Neural cell (in vitro differentiated cells): ENCODE measurements around the gene MCC. TPM values are rescaled to one million over a fixed set of nuclear protein-coding genes. Genes with fewer than 3 reads are reported as not detected.

Experiments
- H2AFZ ChIP-seq: fragments of 200-600, 300-800 bp; sonication (generic), shearing (Covaris generic); 2 replicates; pipeline ENCODE4 v1.6.0; 2014; ENCODE audit warnings: low read depth, mild to moderate bottlenecking, antibody characterized with exemption, low read length, moderate library complexity
- H3F3A ChIP-seq: fragments of 200-600 bp; shearing (Covaris generic); 2 replicates; pipeline ENCODE4 v1.6.1; 2016; ENCODE audit warnings: mild to moderate bottlenecking, moderate library complexity, mixed read lengths, antibody characterized with exemption, low read length; ENCODE audit not compliant: insufficient read depth, poor library complexity, severe bottlenecking
- H3K27ac ChIP-seq: fragments of 200-600, 300-800 bp; sonication (generic), shearing (Covaris generic); 2 replicates; pipeline ENCODE4 v1.5.1; 2014; ENCODE audit warnings: mild to moderate bottlenecking, low read length, moderate library complexity
- H3K27me3 ChIP-seq: fragments of 300-800, 200-600 bp; sonication (generic), shearing (Covaris generic); 2 replicates; pipeline ENCODE4 v1.6.0; 2014; ENCODE audit warnings: mild to moderate bottlenecking, low read depth, low read length, moderate library complexity; ENCODE audit not compliant: insufficient read depth
- H3K36me3 ChIP-seq: fragments of 300-800, 200-600 bp; sonication (generic), shearing (Covaris generic); 2 replicates; pipeline ENCODE4 v1.5.1; 2014; ENCODE audit warnings: mild to moderate bottlenecking, antibody characterized with exemption, low read length, moderate library complexity; ENCODE audit not compliant: insufficient read depth
- H3K4me2 ChIP-seq: fragments of 300-800, 200-600 bp; sonication (generic), shearing (Covaris generic); 2 replicates; pipeline ENCODE4 v1.6.0; 2014; ENCODE audit warnings: mild to moderate bottlenecking, low read length
- H3K4me3 ChIP-seq: fragments of 300-800, 200-600 bp; sonication (generic), shearing (Covaris generic); 2 replicates; pipeline ENCODE4 v1.5.1; 2014; ENCODE audit warnings: mild to moderate bottlenecking, low read length, moderate library complexity
- H3K79me2 ChIP-seq: fragments of 200-600 bp; shearing (Covaris generic); replicated peaks from 2 replicates; pipeline ENCODE4 v1.6.0; 2014; ENCODE audit warnings: mild to moderate bottlenecking, low read length, moderate library complexity; ENCODE audit not compliant: insufficient read depth
- H3K9ac ChIP-seq: fragments of 300-800, 200-600 bp; sonication (generic), shearing (Covaris generic); 2 replicates; pipeline ENCODE4 v1.6.1; 2016; ENCODE audit warnings: mild to moderate bottlenecking, low read length, mixed read lengths
- H3K9me2 ChIP-seq: fragments of 200-600 bp; shearing (Covaris generic); 2 replicates; pipeline ENCODE4 v1.6.1; 2016; ENCODE audit warnings: mild to moderate bottlenecking, low read length, mixed read lengths; ENCODE audit not compliant: insufficient read depth
- H3K9me3 ChIP-seq: fragments of 200-600, 300-800 bp; sonication (generic), shearing (Covaris generic); 2 replicates; pipeline ENCODE4 v1.6.1; 2016; ENCODE audit warnings: mild to moderate bottlenecking, mixed run types, low read length, moderate library complexity, mixed read lengths
- H4K20me1 ChIP-seq: fragments of 200-600 bp; shearing (Covaris generic); 2 replicates; pipeline ENCODE4 v1.6.1; 2016; ENCODE audit warnings: mild to moderate bottlenecking, mixed run types; ENCODE audit not compliant: insufficient read depth
- EP300 ChIP-seq: fragments of 450-650 bp; conservative IDR thresholded peaks from 2 replicates; pipeline ENCODE4 v1.6.1; 2014; ENCODE audit warnings: antibody characterized with exemption, mild to moderate bottlenecking, moderate library complexity; ENCODE audit not compliant: poor library complexity, severe bottlenecking
- EZH2 ChIP-seq: fragments of 200-600, 300-800 bp; shearing (Covaris generic), sonication (generic); IDR thresholded peaks from 2 replicates; pipeline ENCODE4 v1.6.1; 2014; ENCODE audit warnings: antibody characterized with exemption, low read length, borderline replicate concordance, mild to moderate bottlenecking; ENCODE audit not compliant: insufficient read depth, poor library complexity, severe bottlenecking
- MXI1 ChIP-seq: fragments of 450-650 bp; conservative IDR thresholded peaks from 2 replicates; pipeline ENCODE4 v1.6.1; 2014; ENCODE audit warnings: antibody characterized with exemption, mild to moderate bottlenecking; ENCODE audit not compliant: poor library complexity, severe bottlenecking
- POLR2AphosphoS5 ChIP-seq: IDR thresholded peaks from 2 replicates; pipeline ENCODE4 v1.6.1; 2012
- RAD21 ChIP-seq: fragments of 450-650 bp; conservative IDR thresholded peaks from 2 replicates; pipeline ENCODE4 v1.6.1; 2014; ENCODE audit warnings: antibody characterized with exemption, mild to moderate bottlenecking, moderate library complexity
- REST ChIP-seq: IDR thresholded peaks from 2 replicates; pipeline ENCODE4 v1.6.1; 2012; ENCODE audit warnings: borderline replicate concordance
- SMC3 ChIP-seq: fragments of 450-650 bp; conservative IDR thresholded peaks from 2 replicates; pipeline ENCODE4 v1.6.1; 2014; ENCODE audit warnings: antibody characterized with exemption, mild to moderate bottlenecking, moderate library complexity; ENCODE audit not compliant: poor library complexity
- TAF1 ChIP-seq: IDR thresholded peaks from 2 replicates; pipeline ENCODE4 v1.6.1; 2012; ENCODE audit warnings: low read depth
- polyA plus RNA-seq: library from polyadenylated mRNA; depleted of rRNA; stranded (reverse); fragments of >200 nt; gene quantifications from 2 replicates; pipeline ENCODE4 v1.2.3, GENCODE V29; 2014
- TF ChIP-seq, protein P1 (sequence below): fragments of 450-650 bp; IDR thresholded peaks from 2 replicates; pipeline ENCODE4 v1.5.1; 2014; ENCODE audit warnings: antibody characterized with exemption, mild to moderate bottlenecking, moderate library complexity; ENCODE audit not compliant: poor library complexity, severe bottlenecking

MCC gene
- polyA plus RNA-seq, 1 donor from 2014 or later = 2.2 TPM

- Histone ChIP-seq H3K36me3 (no peaks in the 10 kb centered on the region), H3K27ac (no peak overlapping the region), H3K9ac (no peak overlapping the region), H4K20me1 (no peaks in the 10 kb centered on the region), H3K4me2 (no peak overlapping the region), H3K27me3 (no peaks in the 10 kb centered on the region), H3K4me3 (no peak overlapping the region), H3K79me2 (no peaks in the 10 kb centered on the region), H3K9me3 (no peaks in the 10 kb centered on the region), H2AFZ (no peak overlapping the region), H3F3A (no peaks in the 10 kb centered on the region), H3K9me2 (no peaks in the 10 kb centered on the region)
- TF ChIP-seq RAD21 (no peak), EZH2 (no peak), TAF1 (no peak), EP300 (no peak), MXI1 (no peak), REST (no peak), SMC3 (no peak), POLR2AphosphoS5 (no peak)
- TF ChIP-seq, protein P1, sequence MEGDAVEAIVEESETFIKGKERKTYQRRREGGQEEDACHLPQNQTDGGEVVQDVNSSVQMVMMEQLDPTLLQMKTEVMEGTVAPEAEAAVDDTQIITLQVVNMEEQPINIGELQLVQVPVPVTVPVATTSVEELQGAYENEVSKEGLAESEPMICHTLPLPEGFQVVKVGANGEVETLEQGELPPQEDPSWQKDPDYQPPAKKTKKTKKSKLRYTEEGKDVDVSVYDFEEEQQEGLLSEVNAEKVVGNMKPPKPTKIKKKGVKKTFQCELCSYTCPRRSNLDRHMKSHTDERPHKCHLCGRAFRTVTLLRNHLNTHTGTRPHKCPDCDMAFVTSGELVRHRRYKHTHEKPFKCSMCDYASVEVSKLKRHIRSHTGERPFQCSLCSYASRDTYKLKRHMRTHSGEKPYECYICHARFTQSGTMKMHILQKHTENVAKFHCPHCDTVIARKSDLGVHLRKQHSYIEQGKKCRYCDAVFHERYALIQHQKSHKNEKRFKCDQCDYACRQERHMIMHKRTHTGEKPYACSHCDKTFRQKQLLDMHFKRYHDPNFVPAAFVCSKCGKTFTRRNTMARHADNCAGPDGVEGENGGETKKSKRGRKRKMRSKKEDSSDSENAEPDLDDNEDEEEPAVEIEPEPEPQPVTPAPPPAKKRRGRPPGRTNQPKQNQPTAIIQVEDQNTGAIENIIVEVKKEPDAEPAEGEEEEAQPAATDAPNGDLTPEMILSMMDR = no peak
These were observed 449.5 kb downstream of the MCC start for GRCh38 chr5:113038714-113039113.

DNA sequence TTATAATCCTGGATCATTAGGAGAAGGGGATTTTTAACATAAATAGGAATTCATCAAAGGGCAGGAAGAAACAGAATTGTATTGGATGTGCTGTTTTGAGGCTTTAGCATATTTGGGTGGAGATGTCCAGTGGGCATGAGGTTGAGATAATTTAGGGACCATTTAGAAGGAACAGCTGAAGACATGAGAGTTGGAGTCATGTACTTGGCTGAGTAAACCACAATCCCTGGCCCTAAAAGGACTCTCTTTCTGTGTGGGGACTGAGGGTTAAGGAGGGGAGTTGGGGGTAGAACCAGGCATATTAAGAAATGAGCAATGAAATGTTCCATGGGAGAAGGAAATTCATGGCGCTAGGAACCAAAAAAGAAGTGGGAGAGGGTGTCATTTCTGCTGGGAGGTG lies 450.1 kb downstream of the MCC start:
- TF ChIP-seq, protein P1 = no peak
- TF ChIP-seq RAD21 (no peak), EZH2 (no peak), EP300 (no peak), POLR2AphosphoS5 (no peak), MXI1 (no peak), TAF1 (no peak), REST (no peak), SMC3 (no peak)
- no peak overlapping the region for H3K4me3 ChIP-seq
- H2AFZ ChIP-seq = no peak overlapping the region
- no peaks in the 10 kb centered on the region for H3K9me3 ChIP-seq
- H3F3A ChIP-seq = no peaks in the 10 kb centered on the region
- no peaks in the 10 kb centered on the region for H3K36me3 ChIP-seq
- no peaks in the 10 kb centered on the region for H3K9me2 ChIP-seq
- no peak overlapping the region for H3K9ac ChIP-seq
- no peak overlapping the region for H3K27ac ChIP-seq
- no peaks in the 10 kb centered on the region for H3K27me3 ChIP-seq
- H3K4me2 ChIP-seq = no peak overlapping the region
- H3K79me2 ChIP-seq = no peaks in the 10 kb centered on the region
- H4K20me1 ChIP-seq = no peaks in the 10 kb centered on the region
